GM12878 (cell line): ENCODE data around the gene SCAF8. TPM values are rescaled to one million over a fixed set of nuclear protein-coding genes. Genes with fewer than 3 reads are reported as not detected.

Experiments used
- CEBPB ChIP-seq, 2 experiments: fragments of 150-350 bp in 1 of 2; IDR thresholded peaks; 2 replicates each; pipeline ENCODE4 v1.6.1; 2012 to 2014; ENCODE audit warnings: low read depth in 2 of 2, low read length in 2 of 2, borderline replicate concordance in 1 of 2, inconsistent platforms in 1 of 2
- CHD1 ChIP-seq: IDR thresholded peaks from 2 replicates; pipeline ENCODE4 v1.6.1; 2012; ENCODE audit warnings: low read depth, low read length, improper control_type of control experiment
- E2F8 ChIP-seq: fragments of 450-650 bp; IDR thresholded peaks from 2 replicates; pipeline ENCODE4 v1.6.1; 2018; ENCODE audit warnings: mild to moderate bottlenecking, low read depth, moderate library complexity; ENCODE audit not compliant: partially characterized antibody
- ESRRA ChIP-seq: IDR thresholded peaks from 2 replicates; pipeline ENCODE4 v1.6.1; 2012; ENCODE audit warnings: mild to moderate bottlenecking, low read length, improper control_type of control experiment
- ETV6 ChIP-seq, 2 experiments: fragments of 450-650 bp in 1 of 2; IDR thresholded peaks in 1 of 2; conservative IDR thresholded peaks in 1 of 2; 2 replicates each; pipeline ENCODE4 v1.6.1; 2014; ENCODE audit warnings: antibody characterized with exemption in 1 of 2, borderline replicate concordance in 1 of 2, low read depth in 1 of 2, mild to moderate bottlenecking in 1 of 2, moderate library complexity in 1 of 2
- FOS ChIP-seq: IDR thresholded peaks from 3 replicates; pipeline ENCODE4 v1.6.1; 2011; ENCODE audit warnings: borderline replicate concordance; ENCODE audit not compliant: insufficient read length; ENCODE audit errors: extremely low read depth
- FOXM1 ChIP-seq: IDR thresholded peaks from 2 replicates; pipeline ENCODE4 v1.6.1; 2012; ENCODE audit warnings: low read depth, mild to moderate bottlenecking, inconsistent platforms, low read length, moderate library complexity
- HCFC1 ChIP-seq: fragments of 150-350 bp; IDR thresholded peaks from 2 replicates; pipeline ENCODE4 v1.6.1; 2014; ENCODE audit warnings: low read length
- HDAC6 ChIP-seq: fragments of 200-600 bp; sonication (generic); IDR thresholded peaks from one replicate; pipeline ENCODE4 v1.8.0; 2017; ENCODE audit warnings: antibody characterized with exemption; ENCODE audit not compliant: unreplicated experiment
- IRF4 ChIP-seq: IDR thresholded peaks from 2 replicates; pipeline ENCODE4 v1.6.1; 2011; ENCODE audit warnings: low read depth, low read length
- MTA2 ChIP-seq: fragments of 450-650 bp; IDR thresholded peaks from 2 replicates; pipeline ENCODE4 v1.6.1; 2016; ENCODE audit warnings: low read depth, mild to moderate bottlenecking, moderate library complexity
- NKRF ChIP-seq: fragments of 450-650 bp; conservative IDR thresholded peaks from 2 replicates; pipeline ENCODE4 v1.6.1; 2017; ENCODE audit warnings: mild to moderate bottlenecking, moderate library complexity
- POU2F2 ChIP-seq: IDR thresholded peaks from 3 replicates; pipeline ENCODE4 v1.6.1; 2011; ENCODE audit warnings: low read depth, mild to moderate bottlenecking, low read length, borderline replicate concordance
- ZBTB11 ChIP-seq: fragments of 450-650 bp; formaldehyde crosslinking; IDR thresholded peaks from 2 replicates; pipeline ENCODE4 v1.5.0; 2022; ENCODE audit warnings: mild to moderate bottlenecking, missing genetic modification characterization
- ZNF207 ChIP-seq: fragments of 450-650 bp; IDR thresholded peaks from 2 replicates; pipeline ENCODE4 v1.6.1; 2014; ENCODE audit warnings: antibody characterized with exemption, mild to moderate bottlenecking, borderline replicate concordance
- ZNF687 ChIP-seq: fragments of 450-650 bp; IDR thresholded peaks from 2 replicates; pipeline ENCODE4 v1.6.1; 2017; ENCODE audit warnings: mild to moderate bottlenecking, moderate library complexity
- polyA plus RNA-seq, 11 experiments: library from polyadenylated mRNA; depleted of rRNA in 4 of 11; unstranded in 6 of 11; stranded (reverse) in 5 of 11; fragments of >200 nt; fragmentation: Nextera tagmentation in 4 of 11; fragmentation: Illumina TruSeq in 1 of 11; extraction: Ambion mirVana in 4 of 11; extraction: Trizol in 1 of 11; gene quantifications; 1 replicate in 1 of 11; 2 replicates in 10 of 11; pipeline versions ENCODE4 v1.2.1 to v1.2.3, GENCODE V29; 2011 to 2016; ENCODE audit warnings: inconsistent platforms in 2 of 11, missing spikeins in 2 of 11, low read depth in 1 of 11
- total RNA-seq, 4 experiments: library from RNA; depleted of rRNA in 3 of 4; stranded (reverse); fragments of >200 nt in 3 of 4; fragmentation: Illumina TruSeq in 1 of 4; extraction: Trizol in 1 of 4; gene quantifications; 2 replicates each; pipeline versions ENCODE4 v1.2.1 to v1.2.3, GENCODE V29; 2013 to 2021

SCAF8 gene
- total and polyA plus RNA-seq, 10 of the 15 experiments (the other 5 are each of a cell fraction or from before 2014, with no cell fraction given) = 8.1 to 28.8 (median 15.9) TPM

GRCh38 chr6:154733626-154734382 lies 588 bp downstream of the SCAF8 start (continued):
- no peak for TF ChIP-seq IRF4
- peak; percentile 46; the same call in 1 of the 2 replicates for TF ChIP-seq MTA2
- TF ChIP-seq E2F8 = no peak
- TF ChIP-seq ESRRA = no peak
- 0 out of 2 replicates have a peak, but pooled peaks have one; percentile 15 for TF ChIP-seq FOXM1
- TF ChIP-seq ZNF687 = no peak
- no peak for TF ChIP-seq HDAC6
- no peak for TF ChIP-seq ZBTB11 (CRISPR knock-in tag)
- TF ChIP-seq CHD1 = no peak
- no peak; the same call in 1 of the 2 replicates for TF ChIP-seq HCFC1
- TF ChIP-seq POU2F2 = peak; percentile 24; the same call in 1 of the 3 replicates
- no peak for TF ChIP-seq ETV6 (conservative IDR thresholded peaks at IDR 0.05 in 1 of 2, IDR thresholded peaks at IDR 0.05 in 1 of 2; ENCODE audit: borderline replicate concordance in 1 of 2, low read depth in 1 of 2)
- peak; percentile 58 for TF ChIP-seq NKRF
- peak; percentile 14 for TF ChIP-seq FOS
- no peak for TF ChIP-seq CEBPB (IDR thresholded peaks at IDR 0.05; ENCODE audit: borderline replicate concordance in 1 of 2, low read depth in 2 of 2, low read length in 2 of 2)
- TF ChIP-seq ZNF207 = no peak
